VCaP (cell line): ENCODE results near the gene TNNI3K.

ENCODE experiments used
- H3K27ac ChIP-seq: fragments of 450-650 bp; 2 replicates; pipeline ENCODE4 v1.5.1; 2017
- CTCF ChIP-seq: fragments of 450-650 bp; conservative IDR thresholded peaks from 2 replicates; pipeline ENCODE4 v1.5.1; 2017; ENCODE audit warnings: mild to moderate bottlenecking, moderate library complexity

TNNI3K gene

GRCh38 chr1:74508449-74508848 is 273.3 kb downstream of the TNNI3K start:
- no peak for TF ChIP-seq CTCF
- H3K27ac ChIP-seq: no peak overlapping the region

GRCh38 chr1:74512170-74512915 is 277.2 kb downstream of the TNNI3K start, which contains the start of gene LRRC53:
Gene LRRC53 (minus strand): TSS chr1:74512611. CDS start chr1:74483349, 29,262 bp downstream.
- H3K27ac ChIP-seq: no peak within 1 kb of the TSS
- TF ChIP-seq CTCF: no peak

GRCh38 chr1:74513411-74514300 is 278.5 kb downstream of the TNNI3K start:
- no peak overlapping the region for H3K27ac ChIP-seq
- no peak for TF ChIP-seq CTCF

GRCh38 chr1:74517599-74518051 is 282.4 kb downstream of the TNNI3K start:
- no peak overlapping the region for H3K27ac ChIP-seq
- no peak for TF ChIP-seq CTCF

- TF ChIP-seq CTCF: no peak
- no peak overlapping the region for H3K27ac ChIP-seq
These were observed 287.0 kb downstream of the TNNI3K start for GRCh38 chr1:74522148-74522547.

- H3K27ac ChIP-seq: no peak overlapping the region
- TF ChIP-seq CTCF: no peak
These were observed 288.8 kb downstream of the TNNI3K start for GRCh38 chr1:74523873-74524480.

- TF ChIP-seq CTCF: no peak
- no peak overlapping the region; the same call in 1 of the 2 replicates for H3K27ac ChIP-seq
These were observed 291.5 kb downstream of the TNNI3K start for GRCh38 chr1:74526708-74527107.
